ENCODE measurements around the gene PTS.

The PTS gene

DNA sequence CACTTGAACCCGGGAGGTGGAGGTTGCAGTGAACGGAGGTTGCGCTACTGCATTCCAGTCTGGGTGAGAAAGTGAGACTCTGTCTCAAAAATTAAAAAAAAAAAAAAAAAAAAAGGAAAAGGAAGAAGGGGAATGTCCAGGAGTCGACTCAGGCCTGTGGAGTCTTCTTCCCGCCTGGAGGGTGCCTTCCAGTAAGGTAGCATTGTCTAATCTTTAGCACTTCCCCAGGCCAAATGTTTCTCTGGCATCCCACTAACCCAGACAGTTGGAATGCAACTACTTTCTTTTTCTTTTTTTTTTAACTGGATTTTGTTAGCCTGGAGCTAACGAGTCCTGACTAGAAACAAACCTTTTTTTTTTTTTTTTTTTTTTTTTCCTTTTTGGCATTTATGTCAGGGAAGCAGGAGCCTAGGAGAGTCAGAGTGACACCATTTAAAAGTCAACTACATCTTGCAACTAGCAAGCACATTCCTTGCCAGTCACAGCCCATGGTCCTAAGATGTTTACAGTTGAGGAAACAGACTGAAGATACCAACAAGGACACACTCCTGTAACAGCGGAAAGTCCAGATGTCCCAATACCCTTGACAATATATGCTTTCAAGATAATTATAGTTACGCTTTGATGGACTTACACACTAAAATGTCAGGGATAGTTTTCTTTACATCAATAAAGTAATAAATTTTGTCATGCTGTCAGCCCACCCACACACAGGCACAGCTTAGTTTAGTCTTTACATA, 23.8 kb downstream of the PTS start:
- H2BK15ac ChIP-seq (replicated peaks; ENCODE audit: low read depth) = no peak overlapping the region
- H3K27ac ChIP-seq (ENCODE audit: low read depth, low read length) = no peak overlapping the region
- H3K18ac ChIP-seq (ENCODE audit: low read length) = no peak overlapping the region
- H2BK120ac ChIP-seq (ENCODE audit: low read depth, low read length) = no peak overlapping the region
- H3K4ac ChIP-seq (ENCODE audit: low read depth, low read length) = no peak overlapping the region
- no peak overlapping the region for H2AK5ac ChIP-seq (ENCODE audit: low read length)
- H3K79me2 ChIP-seq (ENCODE audit: control insufficient read depth, insufficient read depth, low read length) = no peaks in the 10 kb centered on the region
- no peaks in the 10 kb centered on the region for H3K79me1 ChIP-seq (ENCODE audit: low read length)
- H4K8ac ChIP-seq (ENCODE audit: low read depth, low read length) = no peak overlapping the region
- H2BK5ac ChIP-seq (ENCODE audit: low read length) = no peak overlapping the region
- H3K36me3 ChIP-seq (ENCODE audit: control insufficient read depth, insufficient read depth, low read length) = no peaks in the 10 kb centered on the region
- no peak overlapping the region for H3K23ac ChIP-seq (ENCODE audit: low read length)
- no peak overlapping the region for H3K4me3 ChIP-seq (ENCODE audit: low read length)
- H3K9ac ChIP-seq (ENCODE audit: low read length) = no peak overlapping the region
- no peak overlapping the region for H4K5ac ChIP-seq (ENCODE audit: low read length)
- DNase-seq = peak; percentile 44
- H3K27me3 ChIP-seq (ENCODE audit: insufficient read depth, low read length, poor library complexity) = no peaks in the 10 kb centered on the region
- WGBS (ENCODE audit: extremely low coverage, insufficient coverage, low lambda C conversion rate) = no CpG with 5 or more reads among the region's 8 CpGs
- no peak overlapping the region for H3K56ac ChIP-seq (ENCODE audit: low read length)
- H3K4me1 ChIP-seq (ENCODE audit: control insufficient read depth, low read depth, low read length) = no peaks in the 10 kb centered on the region
- H3K4me2 ChIP-seq (ENCODE audit: low read length) = no peak overlapping the region

DNA sequence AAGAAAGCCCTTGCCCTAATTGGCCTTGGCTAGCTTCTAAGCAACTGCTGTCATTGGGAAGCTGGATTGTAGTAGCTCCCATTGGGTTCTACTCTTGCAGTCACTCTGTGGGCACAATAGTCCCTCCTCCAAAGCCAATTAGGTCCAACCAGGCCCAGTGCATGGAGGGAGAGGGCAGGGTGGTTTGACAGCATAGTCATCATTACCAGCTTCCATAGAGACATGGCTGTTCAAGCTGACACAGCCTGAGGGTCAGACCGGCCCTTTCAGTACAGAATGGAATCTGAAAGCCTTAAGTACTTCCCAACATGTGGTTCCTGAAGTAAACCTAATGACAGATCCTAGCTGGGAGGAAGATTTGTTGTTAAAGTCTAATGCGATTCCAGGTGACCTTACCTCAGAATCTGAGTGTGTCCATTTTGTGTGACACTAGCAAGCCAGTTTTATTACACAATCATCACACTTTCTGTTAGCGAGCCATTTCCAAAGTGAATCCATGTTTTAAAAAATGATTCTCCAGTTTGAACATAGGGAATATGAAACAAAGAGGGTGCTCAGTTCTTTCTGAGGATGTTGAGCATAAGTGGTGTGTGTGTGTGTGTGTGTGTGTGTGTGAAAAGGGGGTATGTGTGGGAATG, 27.5 kb downstream of the PTS start:
- no peak overlapping the region for H2BK5ac ChIP-seq (ENCODE audit: low read length)
- no peak overlapping the region for H3K4ac ChIP-seq (ENCODE audit: low read depth, low read length)
- H3K4me3 ChIP-seq (ENCODE audit: low read length) = no peak overlapping the region
- no CpG with 5 or more reads among the region's 3 CpGs for WGBS (ENCODE audit: extremely low coverage, insufficient coverage, low lambda C conversion rate)
- H3K9ac ChIP-seq (ENCODE audit: low read length) = no peak overlapping the region
- no peak overlapping the region for H3K56ac ChIP-seq (ENCODE audit: low read length)
- no peak overlapping the region for H2BK15ac ChIP-seq (replicated peaks; ENCODE audit: low read depth)
- H3K4me2 ChIP-seq (ENCODE audit: low read length) = no peak overlapping the region
- H3K79me1 ChIP-seq (ENCODE audit: low read length) = no peaks in the 10 kb centered on the region
- H4K8ac ChIP-seq (ENCODE audit: low read depth, low read length) = no peak overlapping the region
- no peak overlapping the region for H3K23ac ChIP-seq (ENCODE audit: low read length)
- H3K4me1 ChIP-seq (ENCODE audit: control insufficient read depth, low read depth, low read length) = no peaks in the 10 kb centered on the region
- no peaks in the 10 kb centered on the region for H3K27me3 ChIP-seq (ENCODE audit: insufficient read depth, low read length, poor library complexity)
- H2AK5ac ChIP-seq (ENCODE audit: low read length) = no peak overlapping the region
- H4K5ac ChIP-seq (ENCODE audit: low read length) = no peak overlapping the region
- H3K18ac ChIP-seq (ENCODE audit: low read length) = no peak overlapping the region
- no peaks in the 10 kb centered on the region for H3K79me2 ChIP-seq (ENCODE audit: control insufficient read depth, insufficient read depth, low read length)
- H3K36me3 ChIP-seq (ENCODE audit: control insufficient read depth, insufficient read depth, low read length) = no peaks in the 10 kb centered on the region
- no peak overlapping the region for H2BK120ac ChIP-seq (ENCODE audit: low read depth, low read length)
- peak; percentile 22 for DNase-seq
- no peak overlapping the region for H3K27ac ChIP-seq (ENCODE audit: low read depth, low read length)

DNA sequence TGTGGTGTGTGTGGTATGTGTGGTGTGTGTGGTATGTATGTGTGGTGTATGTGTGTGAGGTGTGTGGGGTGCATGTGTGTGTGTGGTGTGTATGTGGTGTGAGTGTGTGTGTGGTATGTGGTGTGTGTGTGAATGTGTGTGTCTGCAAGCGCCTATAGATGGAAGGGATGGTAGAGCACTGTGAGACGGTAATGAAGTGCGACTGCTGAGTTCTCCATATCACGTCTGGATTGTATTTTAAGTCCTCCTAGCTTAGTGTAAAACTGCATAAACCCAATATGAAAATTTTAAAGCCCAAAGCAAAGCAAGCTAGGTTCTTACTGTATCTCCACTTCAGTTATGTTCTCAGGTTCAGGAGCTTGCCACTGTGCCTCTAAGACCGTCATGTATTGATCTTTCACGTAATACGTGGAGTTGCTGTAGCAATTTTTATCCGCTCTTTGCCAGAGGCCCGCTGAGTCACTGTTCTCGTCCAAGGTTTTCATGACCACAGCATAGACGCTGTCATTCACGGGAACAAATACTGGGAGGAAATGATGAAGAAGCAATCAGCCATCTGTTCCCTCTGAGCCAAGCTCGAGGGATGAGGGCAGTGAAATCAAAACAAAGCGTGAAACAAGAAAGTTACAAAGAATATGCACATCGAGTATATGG, 29.0 kb downstream of the PTS start:
- no peaks in the 10 kb centered on the region for H3K79me1 ChIP-seq (ENCODE audit: low read length)
- H3K27me3 ChIP-seq (ENCODE audit: insufficient read depth, low read length, poor library complexity) = no peaks in the 10 kb centered on the region
- WGBS (ENCODE audit: extremely low coverage, insufficient coverage, low lambda C conversion rate) = 100% methylated on average over 1 of the region's 15 CpGs
- DNase-seq = no peak
- no peak overlapping the region for H3K23ac ChIP-seq (ENCODE audit: low read length)
- H2BK5ac ChIP-seq (ENCODE audit: low read length) = no peak overlapping the region
- no peak overlapping the region for H3K27ac ChIP-seq (ENCODE audit: low read depth, low read length)
- H3K4me1 ChIP-seq (ENCODE audit: control insufficient read depth, low read depth, low read length) = no peaks in the 10 kb centered on the region
- H3K56ac ChIP-seq (ENCODE audit: low read length) = no peak overlapping the region
- H2BK15ac ChIP-seq (replicated peaks; ENCODE audit: low read depth) = no peak overlapping the region
- H3K9ac ChIP-seq (ENCODE audit: low read length) = no peak overlapping the region
- H3K36me3 ChIP-seq (ENCODE audit: control insufficient read depth, insufficient read depth, low read length) = no peaks in the 10 kb centered on the region
- no peak overlapping the region for H4K8ac ChIP-seq (ENCODE audit: low read depth, low read length)
- no peak overlapping the region for H3K4me3 ChIP-seq (ENCODE audit: low read length)
- H3K18ac ChIP-seq (ENCODE audit: low read length) = no peak overlapping the region
- H4K5ac ChIP-seq (ENCODE audit: low read length) = no peak overlapping the region
- H2BK120ac ChIP-seq (ENCODE audit: low read depth, low read length) = no peak overlapping the region
- no peak overlapping the region for H3K4me2 ChIP-seq (ENCODE audit: low read length)
- H2AK5ac ChIP-seq (ENCODE audit: low read length) = no peak overlapping the region
- no peaks in the 10 kb centered on the region for H3K79me2 ChIP-seq (ENCODE audit: control insufficient read depth, insufficient read depth, low read length)
- no peak overlapping the region for H3K4ac ChIP-seq (ENCODE audit: low read depth, low read length)

DNA sequence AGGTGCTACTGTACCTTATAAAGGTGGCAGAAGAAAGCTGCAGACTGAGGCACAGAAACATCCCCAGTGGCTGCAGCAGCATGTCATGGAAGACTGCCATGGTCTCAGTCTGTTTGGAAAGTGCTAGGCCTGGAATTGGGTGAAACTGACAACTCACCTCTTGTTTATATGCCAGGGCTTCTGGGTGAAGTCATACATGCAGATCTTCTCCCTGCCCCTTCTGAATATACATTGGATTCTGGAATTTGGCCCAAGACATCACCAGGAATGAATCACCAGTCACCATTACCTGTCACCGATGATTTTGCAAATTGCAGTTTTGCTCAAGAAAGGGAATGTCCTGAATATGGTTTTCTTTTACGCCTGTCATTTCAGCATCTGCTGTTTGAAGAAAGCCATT, 34.3 kb downstream of the PTS start, which contains the start of gene PLET1:
Gene PLET1 (minus strand): TSS at position 371 of the 400 bp plus-strand sequence. CDS start 271 bp downstream, at position 100.
- Histone ChIP-seq H3K79me2 (ENCODE audit: control insufficient read depth, insufficient read depth, low read length) (no peaks in the 10 kb centered on the region), H3K27me3 (ENCODE audit: insufficient read depth, low read length, poor library complexity) (no peaks in the 10 kb centered on the region), H2BK120ac (ENCODE audit: low read depth, low read length) (no peak within 1 kb of the TSS), H4K5ac (ENCODE audit: low read length) (no peak within 1 kb of the TSS), H3K9ac (ENCODE audit: low read length) (no peak within 1 kb of the TSS), H3K4me1 (ENCODE audit: control insufficient read depth, low read depth, low read length) (no peaks in the 10 kb centered on the region), H3K56ac (ENCODE audit: low read length) (no peak within 1 kb of the TSS), H3K4me2 (ENCODE audit: low read length) (no peak within 1 kb of the TSS), H2BK15ac (replicated peaks; ENCODE audit: low read depth) (no peak within 1 kb of the TSS), H3K27ac (ENCODE audit: low read depth, low read length) (no peak within 1 kb of the TSS), H3K4ac (ENCODE audit: low read depth, low read length) (no peak within 1 kb of the TSS), H2AK5ac (ENCODE audit: low read length) (no peak within 1 kb of the TSS), H3K36me3 (ENCODE audit: control insufficient read depth, insufficient read depth, low read length) (no peaks in the 10 kb centered on the region), H3K4me3 (ENCODE audit: low read length) (no peak within 1 kb of the TSS), H2BK5ac (ENCODE audit: low read length) (no peak within 1 kb of the TSS), H4K8ac (ENCODE audit: low read depth, low read length) (no peak within 1 kb of the TSS), H3K79me1 (ENCODE audit: low read length) (no peaks in the 10 kb centered on the region), H3K23ac (ENCODE audit: low read length) (no peak within 1 kb of the TSS), H3K18ac (ENCODE audit: low read length) (no peak within 1 kb of the TSS)
- WGBS (ENCODE audit: extremely low coverage, insufficient coverage, low lambda C conversion rate) = no CpG with 5 or more reads among the region's 2 CpGs
- DNase-seq = no peak

DNA sequence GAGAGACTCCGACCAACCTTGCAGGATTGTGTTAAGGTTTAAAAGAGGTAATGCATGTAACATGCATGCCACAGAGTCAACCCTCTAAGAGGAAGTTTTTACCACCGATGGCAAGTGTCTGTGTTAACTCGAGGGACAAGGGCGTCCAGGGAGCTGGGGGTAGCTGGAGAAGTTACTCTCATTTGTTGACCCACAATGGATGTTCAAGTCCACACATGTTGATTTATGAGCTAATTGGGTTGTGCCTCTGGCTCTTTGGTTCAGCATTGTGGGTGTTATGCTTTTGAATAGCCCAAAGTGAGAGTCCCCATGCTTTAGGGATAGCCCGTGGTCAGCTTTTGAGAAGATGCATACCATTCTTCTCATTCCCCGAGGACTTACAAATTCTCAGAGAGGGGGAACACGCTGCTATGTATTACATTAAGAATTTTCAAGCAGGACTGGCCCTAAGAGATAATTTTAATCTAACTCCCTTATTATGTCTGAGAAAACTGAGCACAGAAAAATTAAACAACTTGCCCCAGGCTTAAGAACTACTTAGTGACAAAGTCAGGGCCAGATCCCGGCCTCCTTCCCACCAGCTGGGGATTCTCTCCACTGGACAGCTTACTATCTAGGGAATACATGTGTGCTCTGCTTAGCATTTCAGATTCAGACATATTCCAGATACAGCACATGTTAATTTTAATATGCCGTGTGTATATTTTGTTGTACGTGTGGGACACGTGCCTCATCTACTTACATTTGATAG, 39.6 kb downstream of the PTS start:
- no peak for DNase-seq
- H3K4me2 ChIP-seq (ENCODE audit: low read length) = no peak overlapping the region
- no peak overlapping the region for H3K9ac ChIP-seq (ENCODE audit: low read length)
- no peak overlapping the region for H3K23ac ChIP-seq (ENCODE audit: low read length)
- no peaks in the 10 kb centered on the region for H3K79me1 ChIP-seq (ENCODE audit: low read length)
- H3K4ac ChIP-seq (ENCODE audit: low read depth, low read length) = no peak overlapping the region
- no peaks in the 10 kb centered on the region for H3K36me3 ChIP-seq (ENCODE audit: control insufficient read depth, insufficient read depth, low read length)
- no peak overlapping the region for H2BK120ac ChIP-seq (ENCODE audit: low read depth, low read length)
- no peak overlapping the region for H4K8ac ChIP-seq (ENCODE audit: low read depth, low read length)
- H3K56ac ChIP-seq (ENCODE audit: low read length) = no peak overlapping the region
- H4K5ac ChIP-seq (ENCODE audit: low read length) = no peak overlapping the region
- H3K18ac ChIP-seq (ENCODE audit: low read length) = no peak overlapping the region
- no peaks in the 10 kb centered on the region for H3K4me1 ChIP-seq (ENCODE audit: control insufficient read depth, low read depth, low read length)
- H3K79me2 ChIP-seq (ENCODE audit: control insufficient read depth, insufficient read depth, low read length) = no peaks in the 10 kb centered on the region
- WGBS (ENCODE audit: extremely low coverage, insufficient coverage, low lambda C conversion rate) = no CpG with 5 or more reads among the region's 11 CpGs
- no peak overlapping the region for H2AK5ac ChIP-seq (ENCODE audit: low read length)
- no peak overlapping the region for H2BK5ac ChIP-seq (ENCODE audit: low read length)
- no peak overlapping the region for H2BK15ac ChIP-seq (replicated peaks; ENCODE audit: low read depth)
- no peaks in the 10 kb centered on the region for H3K27me3 ChIP-seq (ENCODE audit: insufficient read depth, low read length, poor library complexity)
- no peak overlapping the region for H3K27ac ChIP-seq (ENCODE audit: low read depth, low read length)
- H3K4me3 ChIP-seq (ENCODE audit: low read length) = no peak overlapping the region

Data from mesendoderm (in vitro differentiated cells).